G401.6 (cell line): ENCODE results near the gene FRS3.

ENCODE experiments used
- FAIRE-seq: peaks from 2 replicates; lab custom pipeline; 2012; peaks lifted over from hg19 to GRCh38; lab: Jason Lieb, UNC

The FRS3 gene

DNA sequence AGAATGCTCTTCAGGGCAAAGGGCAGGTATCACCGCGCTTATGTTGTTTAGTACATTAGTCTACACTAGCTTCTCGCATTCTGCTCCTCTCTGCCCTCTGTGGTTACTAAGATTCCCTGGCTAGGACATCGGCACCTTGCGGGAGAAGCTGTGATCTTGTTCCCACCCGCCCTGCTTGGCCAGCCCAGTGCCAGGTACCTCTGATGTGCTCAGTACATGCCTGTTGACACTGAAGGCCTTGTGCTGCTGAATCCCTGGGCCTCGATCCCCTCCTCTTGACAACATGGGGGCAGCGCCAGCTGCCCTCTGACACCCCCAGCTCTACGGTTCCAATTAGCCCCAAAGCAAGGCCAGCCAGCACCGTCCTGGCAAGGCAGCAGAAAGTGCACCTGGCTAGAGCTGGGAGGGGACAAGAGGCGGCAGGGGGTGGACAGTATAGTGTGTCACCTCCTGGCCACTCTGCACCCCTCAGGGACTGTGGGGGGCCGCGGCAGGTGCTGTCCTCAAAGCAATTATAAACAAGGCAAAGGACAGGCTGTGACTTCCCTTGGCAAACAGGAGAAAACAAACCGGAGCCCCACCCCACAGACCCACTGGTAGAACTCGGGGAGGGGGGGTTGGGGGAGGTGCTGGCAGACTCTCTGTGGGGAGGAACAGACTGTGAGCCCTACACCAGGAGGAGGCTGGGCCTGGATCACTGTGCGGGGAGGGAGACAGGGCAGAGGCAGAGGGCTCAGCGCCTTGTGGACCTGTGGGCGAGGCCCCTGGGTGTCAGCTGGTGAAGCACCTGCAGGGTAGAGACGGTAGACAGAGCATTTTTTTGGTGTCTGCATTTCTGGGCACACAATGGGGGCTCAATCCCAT is 51.4 kb downstream of the FRS3 start:
- FAIRE-seq, result no peak

DNA sequence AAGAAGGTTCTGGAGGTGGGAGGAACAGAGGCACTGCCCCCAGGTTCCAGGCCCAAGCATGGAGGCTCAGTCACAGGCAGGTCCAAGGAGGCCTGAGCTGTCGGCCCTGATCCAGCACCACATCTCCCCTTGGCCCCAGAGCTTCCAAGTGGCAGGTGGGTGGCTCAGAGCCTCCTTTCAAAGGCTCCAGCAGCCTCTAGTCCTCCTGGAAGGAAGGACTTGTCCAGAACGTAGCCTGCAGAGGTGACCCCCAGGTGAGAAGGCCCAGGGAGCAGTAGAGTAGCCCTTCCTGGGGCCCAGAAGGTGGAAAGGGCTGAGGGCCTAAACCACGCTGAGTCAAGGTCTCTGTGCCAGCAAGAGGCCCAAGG is 52.0 kb downstream of the FRS3 start:
- no peak for FAIRE-seq

DNA sequence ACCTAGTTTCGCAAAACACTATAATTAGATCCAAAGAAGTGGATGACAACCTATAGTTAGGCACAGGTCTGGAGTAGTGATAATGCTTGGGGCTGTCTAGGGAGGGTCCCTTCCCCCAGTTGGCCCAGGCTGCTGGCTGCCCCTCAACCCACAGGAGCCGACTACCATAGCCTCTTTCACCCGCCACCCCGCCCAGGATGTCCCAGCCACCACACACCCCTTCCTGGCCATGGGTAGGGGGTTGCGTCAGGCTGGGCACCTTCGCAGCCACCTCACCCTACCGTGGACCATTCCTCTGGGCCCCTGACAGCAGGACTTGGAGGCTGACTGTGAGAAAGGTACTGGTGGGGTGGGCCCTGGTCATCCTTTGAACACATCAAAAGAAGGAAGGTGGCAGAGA is 52.8 kb downstream of the FRS3 start:
- no peak for FAIRE-seq

DNA sequence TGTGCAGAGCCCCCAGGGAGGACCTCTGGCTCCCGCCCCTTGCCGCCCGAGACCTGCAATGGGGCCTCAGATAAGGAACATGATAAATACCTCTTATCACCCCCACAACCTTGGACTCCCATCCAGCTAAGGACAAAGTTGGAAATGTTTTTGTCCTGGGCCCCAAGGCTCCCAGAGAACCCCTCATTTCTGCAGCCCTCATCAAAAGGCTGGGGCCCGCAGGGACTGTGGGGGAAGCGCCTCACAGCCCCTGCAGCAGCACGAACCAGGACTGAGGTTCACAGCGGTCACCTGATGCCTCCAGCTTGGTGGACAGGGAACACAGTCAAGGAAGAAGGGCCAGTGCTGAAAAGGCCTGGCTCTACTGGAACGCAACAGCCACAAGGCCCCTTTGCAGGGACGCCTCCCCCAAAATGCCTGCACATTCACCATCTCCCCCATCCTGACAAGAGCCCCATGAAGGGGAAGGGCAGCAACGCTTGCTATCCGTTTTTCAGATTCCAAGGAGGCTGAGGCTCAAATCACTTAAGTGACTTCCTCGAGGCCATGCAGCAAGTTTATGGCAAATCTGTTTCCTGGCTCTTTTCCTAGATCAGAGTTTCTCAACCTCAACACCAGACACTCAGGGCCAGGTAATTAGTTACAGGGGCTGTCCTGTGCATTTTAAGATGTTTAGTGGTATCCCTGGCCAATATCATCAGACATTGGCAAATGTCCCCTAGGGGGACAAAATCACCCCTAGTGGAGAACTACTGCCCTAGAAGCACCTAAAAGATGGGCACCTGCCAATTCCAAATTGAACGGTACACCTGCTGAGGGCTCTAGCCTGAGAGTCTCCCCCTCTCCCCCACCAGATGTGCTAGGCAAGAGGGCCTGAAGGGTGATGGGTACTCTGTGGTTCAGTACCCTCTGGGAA is 54.9 kb downstream of the FRS3 start:
- FAIRE-seq, result no peak

DNA sequence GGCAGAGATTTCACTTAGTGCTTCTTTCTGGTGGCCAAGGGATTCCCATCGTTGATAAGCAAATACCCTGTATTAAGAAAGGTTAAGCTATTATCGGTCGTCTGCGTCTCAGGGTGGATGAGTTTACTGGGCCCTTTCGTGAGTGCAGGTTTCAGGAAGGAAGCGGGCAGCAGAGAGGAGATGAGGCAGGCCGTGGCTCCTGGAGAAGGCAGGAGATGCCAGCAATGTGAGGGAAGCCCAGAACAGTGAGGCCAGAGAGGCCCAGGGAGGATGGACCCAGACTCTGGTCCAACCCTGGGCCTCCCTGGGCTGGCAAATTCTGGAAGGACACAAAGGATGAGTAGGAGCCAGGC is 55.5 kb downstream of the FRS3 start:
- no peak for FAIRE-seq

DNA sequence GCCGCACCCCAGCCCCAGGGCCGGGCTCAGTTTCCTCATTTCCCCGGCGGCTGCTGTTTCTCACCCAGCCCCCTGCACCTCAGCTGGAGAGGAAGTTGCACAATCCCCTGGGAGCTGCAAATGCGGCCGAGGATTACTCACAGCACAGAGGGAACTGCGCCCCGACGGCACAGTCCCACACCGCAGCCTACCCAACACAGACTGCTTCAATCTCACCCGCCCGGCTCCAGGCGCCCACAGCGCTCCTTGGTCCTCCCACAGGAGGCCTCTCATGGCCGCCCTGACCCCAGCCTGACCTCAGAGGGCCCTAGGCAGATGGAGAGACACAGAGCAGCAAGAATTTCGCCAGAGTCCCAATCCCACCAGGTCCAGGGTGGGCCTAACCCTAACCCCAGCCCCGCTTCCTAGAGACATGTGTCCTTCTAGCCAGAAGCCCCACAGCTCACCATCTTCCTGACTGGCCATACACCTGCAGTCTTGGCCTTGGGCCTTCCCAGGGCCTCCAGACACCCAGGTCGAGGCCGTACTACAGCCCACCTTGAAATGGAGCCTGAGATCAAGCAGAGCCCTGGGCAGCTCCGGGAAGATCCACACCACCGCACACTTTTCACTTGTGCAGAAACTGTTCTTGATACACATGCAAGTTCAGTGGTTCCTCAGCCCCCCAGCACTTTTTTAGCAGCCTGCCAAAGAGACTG is 56.0 kb downstream of the FRS3 start:
- no peak for FAIRE-seq

DNA sequence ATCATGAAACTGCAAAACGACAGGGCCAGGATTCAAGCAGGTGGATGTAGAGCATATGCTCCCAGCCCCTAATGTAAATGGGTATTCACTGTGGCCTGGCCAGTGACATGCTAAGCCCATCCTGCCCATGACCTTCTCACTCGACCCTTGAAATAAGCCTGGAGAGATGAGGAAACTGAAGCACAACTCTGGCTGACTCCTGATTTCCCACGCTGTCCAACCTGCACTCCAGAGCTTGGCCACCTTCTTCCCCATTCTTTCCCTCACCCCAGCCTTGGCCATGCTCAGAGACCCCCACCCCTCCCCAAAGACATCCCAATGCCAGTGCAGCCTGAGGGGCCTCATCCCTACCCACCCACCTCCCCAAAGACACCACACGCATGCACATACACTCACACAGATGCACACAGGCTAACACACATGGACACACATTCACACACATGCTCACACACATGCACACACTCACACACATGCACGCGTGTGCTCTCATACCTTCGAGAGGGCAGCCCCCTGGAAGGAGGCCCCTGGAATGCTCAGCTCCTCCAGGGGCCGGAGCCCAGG is 56.7 kb downstream of the FRS3 start:
- FAIRE-seq, result no peak

DNA sequence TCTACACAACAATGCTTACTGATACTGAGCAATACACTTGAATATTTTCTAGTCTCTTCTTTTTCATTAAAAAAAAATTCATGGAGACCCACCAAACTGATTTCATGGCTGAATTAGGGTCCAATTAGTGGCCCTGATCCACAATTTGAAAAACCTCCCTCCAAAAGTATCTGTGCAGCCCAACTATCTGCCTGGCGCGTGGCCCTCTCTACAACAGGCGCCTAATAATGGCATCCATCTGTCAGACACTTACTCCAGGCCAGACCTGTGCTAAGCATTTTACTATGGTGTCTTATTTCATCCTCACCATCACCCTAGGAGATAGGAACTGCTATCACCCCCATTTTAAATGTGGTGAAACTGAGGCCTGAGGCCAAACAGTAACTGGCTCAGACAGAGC is 58.3 kb downstream of the FRS3 start:
- FAIRE-seq, result no peak

DNA sequence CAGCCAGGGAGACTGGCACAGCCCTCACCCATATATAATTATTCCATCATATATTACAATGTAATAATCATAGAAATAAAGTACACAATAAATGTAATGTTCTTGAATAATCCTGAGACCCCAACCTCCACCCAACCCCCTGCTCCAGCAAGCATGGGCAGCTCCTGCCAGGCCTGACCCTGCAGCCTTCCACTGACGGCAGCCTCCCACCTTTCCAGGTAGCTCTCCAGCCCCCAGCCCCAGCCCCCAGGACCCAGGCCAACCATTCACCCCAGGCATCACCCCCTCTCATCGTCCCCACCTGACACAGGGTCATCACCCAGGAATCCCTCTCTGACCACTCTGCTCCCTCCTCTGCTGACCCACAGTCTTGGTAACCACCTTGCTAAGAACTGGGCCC is 58.9 kb downstream of the FRS3 start:
- no peak for FAIRE-seq

DNA sequence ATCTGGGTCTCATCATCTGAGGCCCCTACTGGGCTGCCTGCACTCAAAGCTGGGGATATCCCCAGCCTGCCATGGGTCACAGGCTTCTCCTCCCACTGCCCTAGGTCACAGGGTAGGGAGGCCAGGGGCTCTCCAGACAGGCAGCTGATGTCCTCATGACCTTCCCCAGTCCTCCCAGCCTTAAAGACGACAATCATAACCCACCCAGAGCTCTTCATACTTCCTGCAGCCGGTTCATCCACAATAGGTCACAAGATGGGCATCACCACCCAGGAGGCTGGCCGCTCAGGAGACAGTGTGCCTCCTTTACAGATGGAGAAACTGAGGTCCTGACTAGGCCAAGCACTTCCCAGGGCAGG is 59.5 kb downstream of the FRS3 start:
- no peak for FAIRE-seq
